Left ventricle myocardium inferior (tissue), 1 donor: ENCODE results near the gene NKAIN2. TPM values are rescaled to one million over a fixed set of nuclear protein-coding genes. Genes with fewer than 3 reads are reported as not detected.

Experiments
- DNase-seq: peaks from one replicate; pipeline ENCODE4 v3.0.0-alpha.2; 2020
- H3K27ac ChIP-seq: fragments of 200-600 bp; replicated peaks from 2 replicates; pipeline ENCODE4 v1.8.0; 2021
- H3K27me3 ChIP-seq: fragments of 200-600 bp; 2 replicates; pipeline ENCODE4 v1.8.0; 2021; ENCODE audit warnings: low read depth
- H3K36me3 ChIP-seq: fragments of 200-600 bp; 2 replicates; pipeline ENCODE4 v1.8.0; 2021
- H3K4me1 ChIP-seq: fragments of 200-600 bp; 2 replicates; pipeline ENCODE4 v1.8.0; 2021
- H3K4me3 ChIP-seq: fragments of 200-600 bp; 2 replicates; pipeline ENCODE4 v1.8.0; 2021; ENCODE audit warnings: mild to moderate bottlenecking, moderate library complexity
- H3K9me3 ChIP-seq: fragments of 200-600 bp; replicated peaks from 2 replicates; pipeline ENCODE4 v1.8.0; 2021
- intact Hi-C: fragments of 100-400 bp; cut with micrococcal nuclease; formaldehyde crosslinking; loops from one replicate; pipeline ENCODE4 v1.11.0; 2022
- total RNA-seq: library from RNA; stranded (reverse); fragmentation: NEBNext Ultra II Directional; extraction: Animal tissue kit (Norgen Biotek cat#: 25700); gene quantifications from one replicate; pipeline ENCODE4 v1.2.1, GENCODE V29; 2021
- TF ChIP-seq, protein P1 (sequence below): fragments of 200-600 bp; IDR thresholded peaks from 2 replicates; pipeline ENCODE4 v1.8.0; 2021; ENCODE audit warnings: antibody characterized with exemption, mild to moderate bottlenecking, borderline replicate concordance
- donor health status: DM: no; HTN: yes; CAD: no; lungs with severe emphysema.

NKAIN2 gene
- total RNA-seq, 1 donor from 2014 or later = 0.22 TPM

DNA sequence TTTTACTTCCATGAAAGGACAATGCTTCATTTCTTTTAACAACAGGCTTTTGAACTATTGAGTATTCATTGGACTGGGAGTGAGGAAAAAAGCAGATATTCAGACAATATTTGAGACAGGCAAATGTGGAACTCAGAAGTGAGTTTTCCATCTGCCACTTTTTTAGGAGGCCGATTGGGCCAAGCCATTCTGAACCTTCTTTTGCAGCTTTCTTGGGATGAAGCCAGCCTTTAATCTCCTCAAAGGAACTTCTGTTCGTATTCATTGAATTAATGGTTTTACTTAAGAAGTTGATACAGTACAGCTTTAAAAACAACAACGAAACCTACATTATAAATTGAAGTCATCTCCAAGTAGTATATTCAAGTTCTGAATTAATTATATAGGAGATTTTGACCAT, 971.5 kb downstream of the NKAIN2 start:
- H3K4me3 ChIP-seq = no peak overlapping the region
- no peaks in the 10 kb centered on the region for H3K4me1 ChIP-seq
- TF ChIP-seq, protein P1, sequence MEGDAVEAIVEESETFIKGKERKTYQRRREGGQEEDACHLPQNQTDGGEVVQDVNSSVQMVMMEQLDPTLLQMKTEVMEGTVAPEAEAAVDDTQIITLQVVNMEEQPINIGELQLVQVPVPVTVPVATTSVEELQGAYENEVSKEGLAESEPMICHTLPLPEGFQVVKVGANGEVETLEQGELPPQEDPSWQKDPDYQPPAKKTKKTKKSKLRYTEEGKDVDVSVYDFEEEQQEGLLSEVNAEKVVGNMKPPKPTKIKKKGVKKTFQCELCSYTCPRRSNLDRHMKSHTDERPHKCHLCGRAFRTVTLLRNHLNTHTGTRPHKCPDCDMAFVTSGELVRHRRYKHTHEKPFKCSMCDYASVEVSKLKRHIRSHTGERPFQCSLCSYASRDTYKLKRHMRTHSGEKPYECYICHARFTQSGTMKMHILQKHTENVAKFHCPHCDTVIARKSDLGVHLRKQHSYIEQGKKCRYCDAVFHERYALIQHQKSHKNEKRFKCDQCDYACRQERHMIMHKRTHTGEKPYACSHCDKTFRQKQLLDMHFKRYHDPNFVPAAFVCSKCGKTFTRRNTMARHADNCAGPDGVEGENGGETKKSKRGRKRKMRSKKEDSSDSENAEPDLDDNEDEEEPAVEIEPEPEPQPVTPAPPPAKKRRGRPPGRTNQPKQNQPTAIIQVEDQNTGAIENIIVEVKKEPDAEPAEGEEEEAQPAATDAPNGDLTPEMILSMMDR = no peak
- peaks cover 52% of the 10 kb centered on the region for H3K27me3 ChIP-seq
- intact Hi-C loops = no loop called here
- no peak for DNase-seq
- H3K9me3 ChIP-seq = no peaks in the 10 kb centered on the region
- no peak overlapping the region for H3K27ac ChIP-seq
- H3K36me3 ChIP-seq = no peaks in the 10 kb centered on the region

DNA sequence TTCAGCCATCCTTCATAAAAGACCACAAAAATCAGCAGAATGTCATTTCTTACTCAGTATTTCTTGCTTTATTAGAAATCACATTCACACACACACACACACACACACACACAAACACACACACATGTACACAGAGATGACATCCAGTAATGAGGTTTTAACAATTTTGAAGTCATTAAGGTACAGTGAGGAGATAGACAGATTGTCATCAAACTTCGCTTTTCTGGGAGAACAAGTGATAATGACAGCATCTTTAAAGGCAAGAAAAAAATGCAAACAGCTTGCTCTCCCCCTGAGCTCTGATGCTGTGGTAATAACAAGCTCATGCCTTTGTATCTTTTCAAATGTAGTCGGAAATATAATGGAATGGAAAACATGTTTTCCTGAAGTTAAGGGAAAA, 974.2 kb downstream of the NKAIN2 start:
- no peak for DNase-seq
- peaks cover 27% of the 10 kb centered on the region for H3K27me3 ChIP-seq
- no peaks in the 10 kb centered on the region for H3K36me3 ChIP-seq
- no peak overlapping the region for H3K4me3 ChIP-seq
- TF ChIP-seq, protein P1 = no peak
- H3K4me1 ChIP-seq = no peaks in the 10 kb centered on the region
- intact Hi-C loops = no loop called here
- no peaks in the 10 kb centered on the region for H3K9me3 ChIP-seq
- H3K27ac ChIP-seq = no peak overlapping the region

DNA sequence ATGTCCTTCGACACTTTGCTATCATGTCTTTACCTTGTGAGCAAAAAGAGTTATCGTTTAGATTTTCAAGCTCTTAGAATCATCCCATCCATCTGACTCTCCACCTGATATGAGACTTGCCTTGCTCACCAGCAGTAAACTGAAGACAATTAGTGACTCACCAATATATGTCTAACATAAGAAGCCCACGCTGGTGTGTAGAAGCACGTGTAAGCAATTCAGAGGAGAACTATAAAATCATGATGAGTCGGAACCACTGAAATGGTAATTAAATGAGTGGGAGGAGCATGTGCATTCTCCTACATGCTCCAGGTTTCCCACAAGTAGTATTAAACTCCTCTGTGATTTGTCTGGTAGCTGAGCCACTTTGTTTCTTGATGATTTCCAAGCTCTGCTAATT, 977.0 kb downstream of the NKAIN2 start:
- TF ChIP-seq, protein P1 = no peak
- H3K27ac ChIP-seq = no peak overlapping the region
- no peaks in the 10 kb centered on the region for H3K36me3 ChIP-seq
- H3K9me3 ChIP-seq = no peaks in the 10 kb centered on the region
- intact Hi-C loops = no loop called here
- no peak for DNase-seq
- no peaks in the 10 kb centered on the region for H3K4me1 ChIP-seq
- H3K4me3 ChIP-seq = no peak overlapping the region
- peaks cover 8% of the 10 kb centered on the region for H3K27me3 ChIP-seq

DNA sequence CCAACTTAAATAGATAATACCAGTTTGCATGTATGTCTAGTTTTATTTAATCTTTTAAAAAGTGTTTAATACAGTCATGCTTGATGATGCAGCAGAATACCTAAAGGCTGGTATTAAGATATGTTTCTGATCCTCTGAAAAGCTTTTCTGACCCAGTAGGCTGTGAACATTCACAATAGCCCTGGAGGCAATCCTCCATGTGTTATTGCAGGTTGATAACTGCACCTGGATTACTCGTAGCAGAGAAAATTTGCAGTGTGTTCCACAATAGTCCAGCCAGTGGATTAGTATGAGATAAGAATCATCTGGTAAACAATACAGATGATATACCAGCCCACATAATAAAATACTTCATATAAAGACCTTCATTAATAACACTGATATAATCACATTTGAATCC, 979.7 kb downstream of the NKAIN2 start:
- TF ChIP-seq, protein P1 = no peak
- intact Hi-C loops = no loop called here
- no peaks in the 10 kb centered on the region for H3K4me1 ChIP-seq
- no peaks in the 10 kb centered on the region for H3K36me3 ChIP-seq
- H3K27me3 ChIP-seq = no peaks in the 10 kb centered on the region
- no peak overlapping the region for H3K4me3 ChIP-seq
- no peak for DNase-seq
- H3K27ac ChIP-seq = no peak overlapping the region
- no peaks in the 10 kb centered on the region for H3K9me3 ChIP-seq

DNA sequence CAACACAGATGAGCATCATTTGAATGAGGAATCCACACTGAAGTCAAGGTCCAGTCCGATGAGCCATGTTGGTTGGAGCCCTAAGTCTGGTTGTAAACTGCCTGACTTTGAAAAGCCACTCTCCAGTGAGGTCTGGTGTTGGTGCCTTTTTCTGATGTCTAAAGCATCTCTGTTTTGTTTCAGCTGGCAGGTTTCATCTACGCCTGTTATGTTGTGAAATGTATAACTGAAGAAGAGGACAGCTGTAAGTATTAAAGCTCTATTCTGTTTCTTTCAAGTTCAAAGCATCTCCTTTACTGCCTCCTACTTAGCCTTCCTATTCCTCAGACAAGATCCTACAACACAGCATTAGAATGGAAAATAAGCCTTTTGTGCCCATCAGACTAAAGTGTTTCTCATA, 987.5 kb downstream of the NKAIN2 start:
- Histone ChIP-seq H3K9me3 (no peaks in the 10 kb centered on the region), H3K36me3 (no peaks in the 10 kb centered on the region), H3K27me3 (no peaks in the 10 kb centered on the region), H3K27ac (no peak overlapping the region), H3K4me3 (no peak overlapping the region), H3K4me1 (no peaks in the 10 kb centered on the region)
- intact Hi-C loops = no loop called here
- DNase-seq = no peak
- TF ChIP-seq, protein P1 = no peak

DNA sequence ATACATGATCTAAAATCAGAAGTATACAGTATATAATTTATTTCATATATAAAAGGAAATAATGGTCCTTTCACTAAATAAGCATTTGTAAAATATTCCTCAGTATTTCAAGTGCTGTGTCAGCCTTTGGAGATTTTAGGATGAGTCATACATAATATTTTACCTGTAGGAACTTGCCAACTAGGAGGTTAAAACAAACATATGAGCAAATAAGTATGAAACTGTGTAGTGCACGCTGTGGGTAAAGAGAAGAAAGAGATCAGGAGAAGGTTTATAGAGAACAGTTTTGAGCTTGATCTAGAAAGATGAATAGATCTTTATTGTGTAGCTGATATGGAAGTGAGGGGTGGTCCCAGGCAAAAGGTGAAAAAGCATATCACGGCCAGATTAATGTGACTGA, 988.7 kb downstream of the NKAIN2 start:
- H3K27me3 ChIP-seq = no peaks in the 10 kb centered on the region
- intact Hi-C loops = no loop called here
- H3K27ac ChIP-seq = no peak overlapping the region
- no peak for DNase-seq
- H3K4me1 ChIP-seq = no peaks in the 10 kb centered on the region
- no peaks in the 10 kb centered on the region for H3K9me3 ChIP-seq
- no peak overlapping the region for H3K4me3 ChIP-seq
- TF ChIP-seq, protein P1 = no peak
- H3K36me3 ChIP-seq = no peaks in the 10 kb centered on the region
